OCI-LY1 (cell line): ENCODE data around the gene MGST2.

Source experiments
- EZH2 ChIP-seq: fragments of 200-600 bp; sonication (generic), shearing (Covaris generic); IDR thresholded peaks from 2 replicates; pipeline ENCODE4 v1.8.0; 2017; ENCODE audit warnings: borderline replicate concordance, mixed run types, mild to moderate bottlenecking, antibody characterized with exemption, low read length, moderate library complexity, mixed read lengths
- TF ChIP-seq, protein P1 (sequence below): fragments of 200-600 bp; sonication (generic), shearing (Covaris generic); IDR thresholded peaks from 2 replicates; pipeline ENCODE4 v1.5.1; 2017; ENCODE audit warnings: mild to moderate bottlenecking, antibody characterized with exemption, low read length, moderate library complexity, mixed read lengths

DNA sequence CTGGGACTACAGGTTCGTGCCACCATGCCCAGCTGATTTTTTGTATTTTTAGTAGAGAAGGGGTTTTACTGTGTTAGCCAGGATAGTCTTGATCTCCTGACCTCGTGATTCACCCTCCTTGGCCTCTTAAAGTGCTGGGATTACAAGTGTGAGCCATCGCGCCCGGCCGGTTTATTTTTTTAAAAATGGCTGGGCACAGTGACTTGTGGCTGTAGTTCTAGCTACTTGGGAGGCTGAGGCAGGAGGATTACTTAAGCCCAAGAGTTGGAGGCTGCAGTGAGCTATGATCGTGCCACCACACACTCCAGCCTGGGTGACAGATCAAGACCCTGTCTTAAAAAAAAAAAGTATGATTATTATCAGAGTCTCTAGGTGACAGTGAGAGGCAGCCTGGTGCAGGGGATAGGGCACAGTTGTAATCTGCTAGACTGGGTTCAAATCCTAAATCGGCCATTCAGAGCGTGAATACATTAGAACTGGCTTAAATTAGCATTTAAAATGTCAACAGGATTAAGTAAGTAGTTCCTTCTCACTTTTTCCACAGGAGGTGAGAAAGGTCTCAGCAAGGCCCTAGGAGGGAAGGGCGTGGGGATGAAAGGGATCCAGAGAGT lies 435 bp upstream of the MGST2 start:
- TF ChIP-seq, protein P1, sequence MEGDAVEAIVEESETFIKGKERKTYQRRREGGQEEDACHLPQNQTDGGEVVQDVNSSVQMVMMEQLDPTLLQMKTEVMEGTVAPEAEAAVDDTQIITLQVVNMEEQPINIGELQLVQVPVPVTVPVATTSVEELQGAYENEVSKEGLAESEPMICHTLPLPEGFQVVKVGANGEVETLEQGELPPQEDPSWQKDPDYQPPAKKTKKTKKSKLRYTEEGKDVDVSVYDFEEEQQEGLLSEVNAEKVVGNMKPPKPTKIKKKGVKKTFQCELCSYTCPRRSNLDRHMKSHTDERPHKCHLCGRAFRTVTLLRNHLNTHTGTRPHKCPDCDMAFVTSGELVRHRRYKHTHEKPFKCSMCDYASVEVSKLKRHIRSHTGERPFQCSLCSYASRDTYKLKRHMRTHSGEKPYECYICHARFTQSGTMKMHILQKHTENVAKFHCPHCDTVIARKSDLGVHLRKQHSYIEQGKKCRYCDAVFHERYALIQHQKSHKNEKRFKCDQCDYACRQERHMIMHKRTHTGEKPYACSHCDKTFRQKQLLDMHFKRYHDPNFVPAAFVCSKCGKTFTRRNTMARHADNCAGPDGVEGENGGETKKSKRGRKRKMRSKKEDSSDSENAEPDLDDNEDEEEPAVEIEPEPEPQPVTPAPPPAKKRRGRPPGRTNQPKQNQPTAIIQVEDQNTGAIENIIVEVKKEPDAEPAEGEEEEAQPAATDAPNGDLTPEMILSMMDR: no peak
- TF ChIP-seq EZH2: no peak
